NT2/D1 (cell line): ENCODE measurements around the gene RAB31.

Source experiments
- DNase-seq: peaks from one replicate; pipeline ENCODE4 v3.0.0-alpha.2; 2011; ENCODE audit warnings: low read depth, low spot score
- H3K27me3 ChIP-seq: 2 replicates; pipeline ENCODE4 v1.6.0; 2011; ENCODE audit warnings: mild to moderate bottlenecking; ENCODE audit not compliant: insufficient read length, insufficient read depth
- H3K36me3 ChIP-seq: 2 replicates; pipeline ENCODE4 v1.6.1; 2011; ENCODE audit warnings: mild to moderate bottlenecking, low read length, mixed read lengths; ENCODE audit not compliant: insufficient read depth, insufficient read length
- H3K4me1 ChIP-seq: 2 replicates; pipeline ENCODE4 v1.5.1; 2011; ENCODE audit not compliant: insufficient read depth, insufficient read length
- H3K4me3 ChIP-seq: 2 replicates; pipeline ENCODE4 v1.5.1; 2011; ENCODE audit warnings: low read depth; ENCODE audit not compliant: insufficient read length
- H3K9ac ChIP-seq: 2 replicates; pipeline ENCODE4 v1.6.0; 2011; ENCODE audit warnings: low read depth; ENCODE audit not compliant: insufficient read length
- H3K9me3 ChIP-seq: 2 replicates; pipeline ENCODE4 v1.5.1; 2011; ENCODE audit warnings: mild to moderate bottlenecking, low read length; ENCODE audit not compliant: insufficient read depth
- SUZ12 ChIP-seq: IDR thresholded peaks from 2 replicates; pipeline ENCODE4 v1.6.1; 2011; ENCODE audit not compliant: insufficient read length, insufficient read depth; ENCODE audit errors: extremely low read depth
- YY1 ChIP-seq: IDR thresholded peaks from 2 replicates; pipeline ENCODE4 v1.6.1; 2011; ENCODE audit not compliant: insufficient read length, insufficient read depth
- ZNF274 ChIP-seq: IDR thresholded peaks from 2 replicates; pipeline ENCODE4 v1.6.1; 2011; ENCODE audit warnings: mild to moderate bottlenecking, low read depth, low read length

RAB31 gene

GRCh38 chr18:9722691-9723090 lies 14.6 kb downstream of the RAB31 start:
- H3K4me1 ChIP-seq: peaks cover 2% of the 10 kb centered on the region
- no peak for TF ChIP-seq SUZ12
- TF ChIP-seq ZNF274: no peak
- TF ChIP-seq YY1: no peak
- H3K36me3 ChIP-seq: peaks cover 46% of the 10 kb centered on the region
- no peak for DNase-seq
- H3K9me3 ChIP-seq: no peaks in the 10 kb centered on the region
- no peak overlapping the region for H3K9ac ChIP-seq
- no peak overlapping the region for H3K4me3 ChIP-seq
- no peaks in the 10 kb centered on the region for H3K27me3 ChIP-seq

- Histone ChIP-seq H3K9ac (no peak overlapping the region), H3K4me3 (no peak overlapping the region), H3K36me3 (peaks cover 42% of the 10 kb centered on the region), H3K27me3 (no peaks in the 10 kb centered on the region), H3K4me1 (peaks cover 2% of the 10 kb centered on the region), H3K9me3 (no peaks in the 10 kb centered on the region)
- DNase-seq: no peak
- TF ChIP-seq ZNF274 (no peak), YY1 (no peak), SUZ12 (no peak)
Observed at GRCh38 chr18:9724797-9725585, 16.9 kb downstream of the RAB31 start.

- no peak for DNase-seq
- Histone ChIP-seq H3K27me3 (no peaks in the 10 kb centered on the region), H3K9me3 (no peaks in the 10 kb centered on the region), H3K4me1 (no peaks in the 10 kb centered on the region), H3K36me3 (peaks cover 36% of the 10 kb centered on the region), H3K9ac (no peak overlapping the region), H3K4me3 (no peak overlapping the region)
- TF ChIP-seq YY1 (no peak), ZNF274 (no peak), SUZ12 (no peak)
Observed at GRCh38 chr18:9726175-9726574, 18.1 kb downstream of the RAB31 start.

GRCh38 chr18:9726936-9727335 lies 18.8 kb downstream of the RAB31 start:
- no peak for DNase-seq
- H3K9me3 ChIP-seq: no peaks in the 10 kb centered on the region
- TF ChIP-seq SUZ12 (no peak), YY1 (no peak), ZNF274 (no peak)

GRCh38 chr18:9730786-9731185 lies 22.7 kb downstream of the RAB31 start:
- no peaks in the 10 kb centered on the region for H3K4me1 ChIP-seq
- no peak overlapping the region for H3K9ac ChIP-seq
- no peaks in the 10 kb centered on the region for H3K27me3 ChIP-seq
- H3K4me3 ChIP-seq: no peak overlapping the region
- DNase-seq: no peak
- H3K36me3 ChIP-seq: peaks cover 31% of the 10 kb centered on the region
- H3K9me3 ChIP-seq: no peaks in the 10 kb centered on the region
- no peak for TF ChIP-seq YY1
- TF ChIP-seq ZNF274: no peak
- no peak for TF ChIP-seq SUZ12

More at GRCh38 chr18:9726936-9727335, 18.8 kb downstream of the RAB31 start:
- peaks cover 37% of the 10 kb centered on the region for H3K36me3 ChIP-seq
- no peak overlapping the region for H3K9ac ChIP-seq
- no peaks in the 10 kb centered on the region for H3K4me1 ChIP-seq
- H3K4me3 ChIP-seq: no peak overlapping the region
- H3K27me3 ChIP-seq: no peaks in the 10 kb centered on the region

GRCh38 chr18:9731380-9731779 lies 23.3 kb downstream of the RAB31 start:
- no peaks in the 10 kb centered on the region for H3K9me3 ChIP-seq
- no peak overlapping the region for H3K4me3 ChIP-seq
- H3K36me3 ChIP-seq: peaks cover 27% of the 10 kb centered on the region
- no peak overlapping the region for H3K9ac ChIP-seq
- no peaks in the 10 kb centered on the region for H3K4me1 ChIP-seq
- H3K27me3 ChIP-seq: no peaks in the 10 kb centered on the region
- no peak for TF ChIP-seq YY1
- TF ChIP-seq ZNF274: no peak
- no peak for TF ChIP-seq SUZ12
- DNase-seq: no peak

- Histone ChIP-seq H3K27me3 (no peaks in the 10 kb centered on the region), H3K9ac (no peak overlapping the region), H3K4me3 (no peak overlapping the region), H3K9me3 (no peaks in the 10 kb centered on the region), H3K4me1 (no peaks in the 10 kb centered on the region), H3K36me3 (peaks cover 27% of the 10 kb centered on the region)
- no peak for TF ChIP-seq ZNF274
- no peak for TF ChIP-seq YY1
- no peak for TF ChIP-seq SUZ12
- no peak for DNase-seq
Observed at GRCh38 chr18:9732031-9732430, 23.9 kb downstream of the RAB31 start.
